ENCODE results near the gene HS2ST1. TPM values are rescaled to one million over a fixed set of nuclear protein-coding genes. Genes with fewer than 3 reads are reported as not detected.

Gene HS2ST1
- total RNA-seq, 1 experiment from 2014 or later = 30.1 TPM

DNA sequence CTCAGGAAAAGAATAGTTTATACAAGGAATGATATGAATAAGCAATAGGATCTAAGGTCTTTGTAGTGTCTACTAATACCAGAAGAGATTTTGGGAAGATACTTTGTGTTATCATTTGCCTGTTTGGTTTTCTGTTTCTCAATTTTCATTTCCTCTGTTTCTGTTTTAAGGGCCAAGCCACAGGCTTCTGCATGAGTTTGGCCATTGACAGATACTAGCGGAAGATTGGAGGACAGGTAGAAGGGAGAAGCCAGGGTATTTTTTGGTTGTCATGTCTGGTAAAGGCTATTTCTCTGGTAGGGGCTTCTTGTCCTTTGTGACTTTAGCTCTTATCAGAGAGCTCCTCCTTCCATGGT is 51.4 kb downstream of the HS2ST1 start:
- no peak for ATAC-seq
- Histone ChIP-seq H3K9me3 (ENCODE audit: control insufficient read depth in 1 of 2, insufficient read depth in 1 of 2, low read depth in 1 of 2, low read length in 2 of 2) (no peaks in the 10 kb centered on the region), H3K4me2 (ENCODE audit: low read length) (no peak overlapping the region), H3K4me1 (ENCODE audit: control insufficient read depth in 1 of 2, insufficient read depth in 2 of 2, low read length in 2 of 2) (no peaks in the 10 kb centered on the region), H3K4me3 (replicated peaks in 1 of 2; ENCODE audit: low read depth in 1 of 2, low read length in 2 of 2) (no peak overlapping the region), H3K9me2 (ENCODE audit: insufficient read depth) (no peaks in the 10 kb centered on the region), H3K79me2 (ENCODE audit: insufficient read depth, low read length) (peaks cover 6% of the 10 kb centered on the region; the same call in 1 of the 2 replicates), H3K27me3 (ENCODE audit: insufficient read depth, low read length) (no peaks in the 10 kb centered on the region), H3K36me3 (ENCODE audit: control insufficient read depth in 1 of 2, insufficient read depth in 2 of 2, low read length in 2 of 2) (no peaks in the 10 kb centered on the region), H2AFZ (ENCODE audit: low read depth, low read length, poor library complexity, severe bottlenecking) (no peak overlapping the region), H3K9ac (ENCODE audit: low read length) (no peak overlapping the region), H4K20me1 (ENCODE audit: insufficient read depth) (peaks cover 4% of the 10 kb centered on the region; the same call in 1 of the 2 replicates), H3K27ac (ENCODE audit: low read depth, low read length) (no peak overlapping the region)
- DNase-seq (ENCODE audit: low read depth, low spot score) = no peak
- ChIA-PET RAD21 (ENCODE audit: low non-redundant PET in 1 of 2, low total read pairs in 2 of 2, uncharacterized antibody in 2 of 2, unreplicated experiment in 2 of 2) (no interaction called here), POLR2A (no interaction called here), CTCF (interaction anchor here (1.0 to 1.8 kb wide), 4 partner anchors 10 to 185 kb away, joined by 4 to 15 read pairs (median 6); no protein-coding TSS in a partner anchor)
- TF ChIP-seq, protein P1, sequence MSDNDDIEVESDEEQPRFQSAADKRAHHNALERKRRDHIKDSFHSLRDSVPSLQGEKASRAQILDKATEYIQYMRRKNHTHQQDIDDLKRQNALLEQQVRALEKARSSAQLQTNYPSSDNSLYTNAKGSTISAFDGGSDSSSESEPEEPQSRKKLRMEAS (IDR thresholded peaks at IDR 0.05) = no peak
- TF ChIP-seq, protein P2, sequence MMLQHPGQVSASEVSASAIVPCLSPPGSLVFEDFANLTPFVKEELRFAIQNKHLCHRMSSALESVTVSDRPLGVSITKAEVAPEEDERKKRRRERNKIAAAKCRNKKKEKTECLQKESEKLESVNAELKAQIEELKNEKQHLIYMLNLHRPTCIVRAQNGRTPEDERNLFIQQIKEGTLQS (IDR thresholded peaks at IDR 0.05) = no peak
- TF ChIP-seq POLR2AphosphoS5 (IDR thresholded peaks at IDR 0.05; ENCODE audit: low read depth, low read length) (no peak), EZH2phosphoT487 (IDR thresholded peaks at IDR 0.05; ENCODE audit: borderline replicate concordance) (no peak), EZH2 (IDR thresholded peaks at IDR 0.05) (no peak), ZBTB33 (IDR thresholded peaks at IDR 0.05; ENCODE audit: extremely low read depth, insufficient replicate concordance, low read length) (no peak), POLR2A (IDR thresholded peaks at IDR 0.05; ENCODE audit: borderline replicate concordance, extremely low read depth, insufficient read depth, insufficient read length) (no peak), TCF7L2 (IDR thresholded peaks at IDR 0.05; ENCODE audit: borderline replicate concordance, extremely low read depth, insufficient read depth, insufficient read length) (no peak), ELF1 (IDR thresholded peaks at IDR 0.05; ENCODE audit: borderline replicate concordance, low read depth) (no peak)
- intact Hi-C loops (cut with micrococcal nuclease) = loop anchor here (1.0 to 5.0 kb wide), 3 partner anchors 116 to 185 kb away; no protein-coding TSS in a partner anchor
- BruUV-seq (replicated peaks) = no TSS peak

All from HCT116 (cell line).